SK-N-SH (cell line): ENCODE measurements around the gene GTF2E1. TPM values are rescaled to one million over a fixed set of nuclear protein-coding genes. Genes with fewer than 3 reads are reported as not detected.
"Not testable (repeated sequence)": the region's sequence is repeated elsewhere in the genome, so short reads cannot be mapped to it uniquely, and the experiment has no call there.

ENCODE experiments used
- CTCF ChIA-PET: fragments of 300-600, 350-600 bp; formaldehyde crosslinking; extraction: SDS; loops from one replicate; lab custom pipeline; 2021; lab: Yijun Ruan, JAX
- POLR2A ChIA-PET: fragments of 350-600 bp; sonication (Branson Sonifier 250); formaldehyde crosslinking; extraction: SDS; loops from one replicate; lab custom pipeline; 2020; ENCODE audit warnings: antibody characterized with exemption, inconsistent platforms; lab: Yijun Ruan, JAX
- DNase-seq: peaks from one replicate; pipeline ENCODE4 v3.0.0; 2012
- H2AFZ ChIP-seq: fragments of 200-600 bp; sonication (generic); 2 replicates; pipeline ENCODE4 v1.8.1; 2016; ENCODE audit warnings: antibody characterized with exemption, mild to moderate bottlenecking, low read depth
- H3F3A ChIP-seq: fragments of 200-600 bp; sonication (generic); replicated peaks from 2 replicates; pipeline ENCODE3; 2016; ENCODE audit warnings: antibody characterized with exemption, mild to moderate bottlenecking; ENCODE audit not compliant: insufficient read depth
- H3K27ac ChIP-seq, 2 experiments: fragments of 200-500 bp in 1 of 2; fragments of 200-600 bp in 1 of 2; sonication (Bioruptor generic) in 1 of 2; sonication (generic), shearing (Covaris generic) in 1 of 2; 2 replicates each; pipeline versions ENCODE4 v1.5.1 to v1.6.1; 2014 to 2016; ENCODE audit warnings: low read depth in 2 of 2, inconsistent platforms in 1 of 2, low read length in 1 of 2, mild to moderate bottlenecking in 1 of 2, mixed read lengths in 1 of 2
- H3K27me3 ChIP-seq: fragments of 200-600 bp; sonication (generic), shearing (Covaris generic); 2 replicates; pipeline ENCODE4 v1.6.1; 2016; ENCODE audit warnings: mixed run types; ENCODE audit not compliant: insufficient read depth
- H3K36me3 ChIP-seq, 2 experiments: fragments of 200-500 bp in 1 of 2; fragments of 200-600 bp in 1 of 2; sonication (Bioruptor generic) in 1 of 2; sonication (generic) in 1 of 2; replicated peaks in 1 of 2; 2 replicates each; pipeline versions ENCODE3 to v1.5.1; 2014 to 2016; ENCODE audit warnings: low read length in 1 of 2, mild to moderate bottlenecking in 1 of 2; ENCODE audit not compliant: insufficient read depth in 2 of 2, control insufficient read depth in 1 of 2
- H3K4me1 ChIP-seq, 2 experiments: fragments of 200-500 bp in 1 of 2; fragments of 200-600 bp in 1 of 2; sonication (Bioruptor generic) in 1 of 2; sonication (generic), shearing (Covaris generic) in 1 of 2; 2 replicates each; pipeline versions ENCODE4 v1.5.1 to v1.6.1; 2014 to 2016; ENCODE audit warnings: low read depth in 1 of 2, low read length in 1 of 2, mixed run types in 1 of 2; ENCODE audit not compliant: insufficient read depth in 2 of 2, control insufficient read depth in 1 of 2
- H3K4me2 ChIP-seq: fragments of 200-600 bp; sonication (generic), shearing (Covaris generic); 2 replicates; pipeline ENCODE4 v1.6.1; 2017; ENCODE audit warnings: mixed run types
- H3K4me3 ChIP-seq, 2 experiments: fragments of 200-500 bp in 1 of 2; fragments of 200-600 bp in 1 of 2; sonication (Bioruptor generic) in 1 of 2; sonication (generic), shearing (Covaris generic) in 1 of 2; 2 replicates each; pipeline versions ENCODE4 v1.5.1 to v1.8.1; 2014 to 2016; ENCODE audit warnings: low read depth in 2 of 2, inconsistent platforms in 1 of 2, low read length in 1 of 2, mild to moderate bottlenecking in 1 of 2, mixed read lengths in 1 of 2, moderate library complexity in 1 of 2
- H3K79me2 ChIP-seq: fragments of 200-600 bp; sonication (generic); 2 replicates; pipeline ENCODE4 v1.8.1; 2017; ENCODE audit warnings: mild to moderate bottlenecking; ENCODE audit not compliant: insufficient read depth
- H3K9ac ChIP-seq: fragments of 200-600 bp; sonication (generic); 2 replicates; pipeline ENCODE4 v1.6.1; 2017; ENCODE audit warnings: mixed run types
- H3K9me2 ChIP-seq: fragments of 200-600 bp; sonication (generic); 2 replicates; pipeline ENCODE4 v1.6.1; 2017; ENCODE audit warnings: mixed run types
- H3K9me3 ChIP-seq: fragments of 200-600 bp; sonication (generic); 2 replicates; pipeline ENCODE4 v1.6.1; 2017; ENCODE audit warnings: mixed run types, mild to moderate bottlenecking, moderate library complexity
- H4K20me1 ChIP-seq: fragments of 200-600 bp; sonication (generic); 2 replicates; pipeline ENCODE4 v1.6.1; 2017; ENCODE audit warnings: mild to moderate bottlenecking, mixed run types; ENCODE audit not compliant: insufficient read depth
- CHD2 ChIP-seq: fragments of 150-350 bp; IDR thresholded peaks from 2 replicates; pipeline ENCODE4 v1.6.1; 2018; ENCODE audit warnings: low read length; ENCODE audit not compliant: partially characterized antibody
- CTCF ChIP-seq: fragments of 200-600 bp; sonication (generic); IDR thresholded peaks from 2 replicates; pipeline ENCODE4 v1.6.1; 2017; ENCODE audit warnings: antibody characterized with exemption, mild to moderate bottlenecking, moderate library complexity
- EZH2phosphoT487 ChIP-seq: fragments of 200-600 bp; sonication (generic); IDR thresholded peaks from 2 replicates; pipeline ENCODE4 v1.6.1; 2017; ENCODE audit warnings: low read depth, mixed run types, mild to moderate bottlenecking, antibody characterized with exemption, moderate library complexity, borderline replicate concordance
- FOXJ3 ChIP-seq: sonication (generic); formaldehyde crosslinking; IDR thresholded peaks from 2 replicates; pipeline ENCODE4 v1.5.1; 2020; ENCODE audit warnings: mild to moderate bottlenecking, missing genetic modification reagents
- MEF2A ChIP-seq: IDR thresholded peaks from 2 replicates; pipeline ENCODE4 v1.4.0; 2012; ENCODE audit warnings: low read depth, borderline replicate concordance
- NRF1 ChIP-seq: IDR thresholded peaks from 2 replicates; pipeline ENCODE4 v1.6.1; 2012; ENCODE audit warnings: low read depth, mild to moderate bottlenecking, low read length
- RFX5 ChIP-seq: IDR thresholded peaks from 2 replicates; pipeline ENCODE4 v1.6.1; 2012; ENCODE audit warnings: mild to moderate bottlenecking, improper control_type of control experiment, low read length
- USF1 ChIP-seq: IDR thresholded peaks from 2 replicates; pipeline ENCODE4 v1.4.0; 2012; ENCODE audit warnings: low read depth, borderline replicate concordance
- USF2 ChIP-seq: fragments of 150-350 bp; IDR thresholded peaks from 2 replicates; pipeline ENCODE4 v1.6.1; 2017; ENCODE audit warnings: antibody characterized with exemption, low read length, low read depth, borderline replicate concordance
- WGBS: methylation state at CpG from one replicate; pipeline ENCODE4 v1.1.6; 2017; ENCODE audit warnings: low lambda C conversion rate; 5-methylcytosine and 5-hydroxymethylcytosine counted together
- polyA plus RNA-seq, 3 experiments: library from polyadenylated mRNA; depleted of rRNA; stranded (reverse); fragments of >200 nt; gene quantifications; 2 replicates each; pipeline ENCODE4 v1.2.3, GENCODE V29; 2012

GTF2E1 gene
- polyA plus RNA-seq, 1 of the 3 experiments (the other 2 are of a cell fraction): 5.7 TPM

GRCh38 chr3:120758551-120758950 lies 16.0 kb downstream of the GTF2E1 start:
- CTCF ChIA-PET: not testable (repeated sequence)

GRCh38 chr3:120762615-120763014 lies 20.1 kb downstream of the GTF2E1 start:
- H3K36me3 ChIP-seq: peaks cover 0 to 6% of the 10 kb centered on the region in 2 experiments
- TF ChIP-seq MEF2A (no peak), CHD2 (no peak), CTCF (no peak), FOXJ3 (CRISPR knock-in tag) (no peak), NRF1 (no peak), USF2 (no peak), USF1 (no peak)
- H3K27ac ChIP-seq: peak overlapping the region in 1 of 2 experiments; percentile 41; a peak in 2 of 4 replicates
- H3K27me3 ChIP-seq: no peaks in the 10 kb centered on the region
- peaks cover 91% of the 10 kb centered on the region for H3K79me2 ChIP-seq
- no peak overlapping the region for H3K4me3 ChIP-seq
- H4K20me1 ChIP-seq: no peaks in the 10 kb centered on the region
- no peak overlapping the region; the same call in 1 of the 2 replicates for H2AFZ ChIP-seq
- H3K9me3 ChIP-seq: no peaks in the 10 kb centered on the region
- H3K9me2 ChIP-seq: no peaks in the 10 kb centered on the region
- H3K4me1 ChIP-seq: peaks cover 3 to 5% of the 10 kb centered on the region in 2 experiments; a peak in 3 of 4 replicates
- CTCF ChIA-PET: interaction anchor here (1.2 to 1.6 kb wide), 2 partner anchors 13 to 33 kb away, joined by 3 to 5 read pairs; no protein-coding TSS in a partner anchor
- peaks cover 3% of the 10 kb centered on the region for H3F3A ChIP-seq
- POLR2A ChIA-PET: no interaction called here
- 53% methylated on average over 1 of the region's 1 CpG for WGBS
- no peak overlapping the region for H3K9ac ChIP-seq
- no peak for DNase-seq
- no peak overlapping the region for H3K4me2 ChIP-seq

More at GRCh38 chr3:120758551-120758950, 16.0 kb downstream of the GTF2E1 start:
- H3K9ac ChIP-seq, H3K9me2 ChIP-seq, H4K20me1 ChIP-seq, H3F3A ChIP-seq, H3K27ac ChIP-seq, H2AFZ ChIP-seq, H3K4me1 ChIP-seq, H3K9me3 ChIP-seq, H3K4me2 ChIP-seq, DNase-seq, H3K4me3 ChIP-seq, H3K27me3 ChIP-seq, POLR2A ChIA-PET: not testable (repeated sequence)
- Histone ChIP-seq H3K79me2 (peaks cover 90% of the 10 kb centered on the region), H3K36me3 (peaks cover 11 to 37% of the 10 kb centered on the region in 2 experiments)
- WGBS: 91% methylated on average over 4 of the region's 4 CpGs

- no peak overlapping the region for H3K9ac ChIP-seq
- no peak overlapping the region for H3K4me3 ChIP-seq
- H3K9me3 ChIP-seq: no peaks in the 10 kb centered on the region
- H4K20me1 ChIP-seq: no peaks in the 10 kb centered on the region
- 72% methylated on average over 1 of the region's 1 CpG for WGBS
- H3K9me2 ChIP-seq: no peaks in the 10 kb centered on the region
- no peaks in the 10 kb centered on the region for H3K36me3 ChIP-seq
- no peak overlapping the region for H3K27ac ChIP-seq
- peaks cover 91% of the 10 kb centered on the region for H3K79me2 ChIP-seq
- H3K27me3 ChIP-seq: no peaks in the 10 kb centered on the region
- H3F3A ChIP-seq: peaks cover 3% of the 10 kb centered on the region
- no peak for TF ChIP-seq EZH2phosphoT487
- TF ChIP-seq RFX5: peak; percentile 66
- no peak for DNase-seq
- ChIA-PET POLR2A (no interaction called here), CTCF (interaction anchor here (1.6 kb wide), 1 partner anchor 32 kb away, joined by 5 read pairs; no protein-coding TSS in a partner anchor)
- H3K4me2 ChIP-seq: no peak overlapping the region
- peaks cover 3 to 5% of the 10 kb centered on the region in 2 experiments; a peak in 3 of 4 replicates for H3K4me1 ChIP-seq
- H2AFZ ChIP-seq: no peak overlapping the region
These were observed 21.1 kb downstream of the GTF2E1 start for GRCh38 chr3:120763601-120764000.
